Testis (tissue), 3 donors: ENCODE data around the gene ANGPTL7. TPM values are rescaled to one million over a fixed set of nuclear protein-coding genes. Genes with fewer than 3 reads are reported as not detected.

Experiments used
- DNase-seq: peaks from one replicate; pipeline ENCODE4 v3.0.0-alpha.2; 2019
- H3K27ac ChIP-seq, 2 donors: fragments of 200-600 bp; sonication (generic); one replicate each; pipeline ENCODE4 v1.5.1; 2019
- H3K27me3 ChIP-seq: fragments of 200-600 bp; sonication (generic); one replicate; pipeline ENCODE4 v1.5.1; 2019
- H3K36me3 ChIP-seq: fragments of 200-600 bp; sonication (generic); one replicate; pipeline ENCODE4 v1.5.1; 2017; ENCODE audit warnings: low read depth; ENCODE audit errors: missing control alignments
- H3K4me1 ChIP-seq: fragments of 200-600 bp; sonication (generic); one replicate; pipeline ENCODE4 v1.5.1; 2019
- H3K4me3 ChIP-seq, 2 donors: fragments of 200-600 bp; sonication (generic); one replicate each; pipeline ENCODE4 v1.5.1; 2017 to 2019
- H3K9me3 ChIP-seq: fragments of 200-600 bp; sonication (generic); one replicate; pipeline ENCODE4 v1.5.1; 2017
- POLR2A ChIP-seq: fragments of 450-650 bp; IDR thresholded peaks from one replicate; pipeline ENCODE4 v1.6.1; 2017; ENCODE audit warnings: antibody characterized with exemption, mild to moderate bottlenecking, moderate library complexity
- WGBS, 2 donors: methylation state at CpG; one replicate each; pipeline ENCODE4 v1.1.5; 2018; 5-methylcytosine and 5-hydroxymethylcytosine counted together
- intact Hi-C: fragments of 100-400 bp; cut with DNase I; formaldehyde crosslinking; loops from one replicate; pipeline ENCODE4 v1.15.1; 2023; ENCODE audit warnings: low total_unique reads
- polyA plus RNA-seq: library from polyadenylated mRNA; stranded (reverse); fragments of 350-450 nt; fragmentation: Illumina TruSeq; extraction: RNeasy Lipid Tissue Mini Kit (QIAGEN cat#74804); gene quantifications from one replicate; pipeline ENCODE4 v1.2.3, GENCODE V29; 2014; ENCODE audit warnings: low read depth, low replicate concordance; ENCODE audit not compliant: insufficient read depth
- total RNA-seq, 2 donors: library from RNA; depleted of rRNA; stranded (reverse); fragments of >200 nt; gene quantifications; one replicate each; pipeline ENCODE4 v1.2.3, GENCODE V29; 2016
- TF ChIP-seq, protein P1 (sequence below), 3 experiments: fragments of 450-650 bp in 2 of 3; fragments of 200-600 bp in 1 of 3; sonication (generic) in 1 of 3; IDR thresholded peaks; one replicate each; pipeline ENCODE4 v1.5.1; 2016 to 2019; ENCODE audit warnings: antibody characterized with exemption in 3 of 3, mild to moderate bottlenecking in 2 of 3, moderate library complexity in 1 of 3

The ANGPTL7 gene
- total and polyA plus RNA-seq, 3 donors from 2014 or later, result 1.6 TPM; not detected in 2

DNA sequence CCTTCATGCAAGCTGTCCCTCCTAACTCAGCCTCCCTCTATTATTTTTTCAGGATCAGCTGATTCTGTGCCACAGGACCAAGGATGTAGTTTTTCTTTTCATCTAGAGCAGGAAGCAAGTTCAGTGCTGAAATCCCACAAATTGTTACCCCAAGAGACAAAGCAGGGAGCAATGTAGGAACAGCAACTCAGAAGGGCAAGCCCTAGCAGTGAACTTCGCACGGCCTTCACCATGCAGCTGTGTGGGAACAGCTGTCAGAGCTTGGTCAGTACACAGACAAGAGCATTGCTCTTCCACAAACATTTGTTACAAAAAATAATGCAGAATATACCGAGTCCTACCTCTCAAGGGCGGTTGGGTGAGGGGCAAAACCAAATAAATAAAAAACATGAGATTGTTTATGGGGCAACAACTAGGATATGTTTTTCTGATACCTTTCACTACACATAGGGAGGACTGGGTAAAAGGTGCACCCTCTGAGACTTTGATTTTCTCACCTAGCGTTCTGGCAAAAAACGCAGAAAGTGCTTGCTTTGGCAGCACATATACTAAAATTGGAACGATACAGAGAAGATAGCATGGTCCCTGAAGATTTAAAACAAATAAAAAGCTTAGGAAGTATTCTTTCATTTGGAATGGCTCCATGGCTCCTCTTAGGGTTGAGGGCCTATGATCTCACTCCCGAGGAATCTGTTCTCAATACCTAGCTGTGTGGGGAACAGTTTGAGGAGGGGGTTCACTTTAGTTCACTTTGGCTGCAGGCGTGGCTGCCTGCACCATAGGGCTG is 37.1 kb upstream of the ANGPTL7 start:
- Histone ChIP-seq H3K27me3 (no peaks in the 10 kb centered on the region), H3K36me3 (no peaks in the 10 kb centered on the region), H3K4me3 (no peak overlapping the region), H3K4me1 (peaks cover 20% of the 10 kb centered on the region), H3K27ac (peak overlapping the region in 1 of 2 donors; percentile 63), H3K9me3 (no peaks in the 10 kb centered on the region)
- TF ChIP-seq, protein P1, sequence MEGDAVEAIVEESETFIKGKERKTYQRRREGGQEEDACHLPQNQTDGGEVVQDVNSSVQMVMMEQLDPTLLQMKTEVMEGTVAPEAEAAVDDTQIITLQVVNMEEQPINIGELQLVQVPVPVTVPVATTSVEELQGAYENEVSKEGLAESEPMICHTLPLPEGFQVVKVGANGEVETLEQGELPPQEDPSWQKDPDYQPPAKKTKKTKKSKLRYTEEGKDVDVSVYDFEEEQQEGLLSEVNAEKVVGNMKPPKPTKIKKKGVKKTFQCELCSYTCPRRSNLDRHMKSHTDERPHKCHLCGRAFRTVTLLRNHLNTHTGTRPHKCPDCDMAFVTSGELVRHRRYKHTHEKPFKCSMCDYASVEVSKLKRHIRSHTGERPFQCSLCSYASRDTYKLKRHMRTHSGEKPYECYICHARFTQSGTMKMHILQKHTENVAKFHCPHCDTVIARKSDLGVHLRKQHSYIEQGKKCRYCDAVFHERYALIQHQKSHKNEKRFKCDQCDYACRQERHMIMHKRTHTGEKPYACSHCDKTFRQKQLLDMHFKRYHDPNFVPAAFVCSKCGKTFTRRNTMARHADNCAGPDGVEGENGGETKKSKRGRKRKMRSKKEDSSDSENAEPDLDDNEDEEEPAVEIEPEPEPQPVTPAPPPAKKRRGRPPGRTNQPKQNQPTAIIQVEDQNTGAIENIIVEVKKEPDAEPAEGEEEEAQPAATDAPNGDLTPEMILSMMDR (IDR thresholded peaks at IDR 0.05), result no peak
- no peak for TF ChIP-seq POLR2A
- peak; percentile 62 for DNase-seq
- WGBS, 2 donors, result 62% methylated on average over 8 to 9 of the region's 9 CpGs
- intact Hi-C loops, result no loop called here

DNA sequence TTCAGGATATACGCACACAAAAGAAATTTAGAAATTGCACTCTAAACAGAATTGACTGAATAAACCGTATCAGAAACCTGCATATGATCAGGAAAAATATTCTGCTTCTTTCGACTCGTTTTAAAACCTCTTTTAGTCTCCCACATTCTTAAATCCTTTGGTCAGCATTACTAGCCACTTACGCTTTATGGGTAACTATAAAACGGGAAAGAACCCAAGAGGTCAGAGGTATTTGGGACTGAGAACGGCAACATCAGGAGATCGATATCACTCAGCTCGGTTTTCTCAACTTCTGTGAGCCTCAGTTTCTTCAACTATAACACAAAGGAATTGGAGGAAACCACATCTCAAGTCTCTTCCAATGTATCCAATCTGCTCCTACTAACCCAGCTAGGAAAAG is 36.4 kb upstream of the ANGPTL7 start:
- Histone ChIP-seq H3K36me3 (no peaks in the 10 kb centered on the region), H3K4me1 (peaks cover 20% of the 10 kb centered on the region), H3K27ac (peak overlapping the region in 1 of 2 donors; percentile 63), H3K27me3 (no peaks in the 10 kb centered on the region), H3K4me3 (no peak overlapping the region), H3K9me3 (no peaks in the 10 kb centered on the region)
- TF ChIP-seq, protein P1 (IDR thresholded peaks at IDR 0.05), result no peak
- no peak for TF ChIP-seq POLR2A
- intact Hi-C loops, result no loop called here
- WGBS, 2 donors, result 61 to 74% methylated on average over 9 of the region's 9 CpGs
- no peak for DNase-seq

DNA sequence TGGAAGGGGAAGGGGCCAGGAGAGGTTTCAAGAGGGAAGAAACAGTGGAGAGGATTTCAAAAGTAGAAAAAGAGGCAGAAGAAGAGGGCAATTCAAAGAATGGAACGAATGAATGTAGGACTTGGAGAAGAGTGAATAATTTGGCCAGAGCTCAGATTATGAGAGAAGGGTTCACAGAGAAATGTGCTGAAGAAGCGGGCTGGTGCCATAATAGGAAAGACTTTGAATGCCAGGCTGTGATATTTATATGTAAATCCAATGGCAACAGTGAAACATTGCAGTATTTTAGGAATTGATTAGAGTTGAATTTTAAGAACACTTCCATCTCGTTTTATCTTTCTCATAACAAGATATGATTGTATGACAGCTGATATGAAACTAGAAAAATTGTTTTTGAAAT is 36.0 kb upstream of the ANGPTL7 start:
- WGBS, 2 donors, result 58 to 67% methylated on average over 3 of the region's 3 CpGs
- Histone ChIP-seq H3K36me3 (no peaks in the 10 kb centered on the region), H3K4me3 (no peak overlapping the region), H3K27ac (peak overlapping the region in 1 of 2 donors; percentile 63), H3K27me3 (no peaks in the 10 kb centered on the region), H3K4me1 (peaks cover 24% of the 10 kb centered on the region), H3K9me3 (no peaks in the 10 kb centered on the region)
- no peak for DNase-seq
- intact Hi-C loops, result no loop called here
- TF ChIP-seq, protein P1 (IDR thresholded peaks at IDR 0.05), result no peak
- TF ChIP-seq POLR2A, result no peak

DNA sequence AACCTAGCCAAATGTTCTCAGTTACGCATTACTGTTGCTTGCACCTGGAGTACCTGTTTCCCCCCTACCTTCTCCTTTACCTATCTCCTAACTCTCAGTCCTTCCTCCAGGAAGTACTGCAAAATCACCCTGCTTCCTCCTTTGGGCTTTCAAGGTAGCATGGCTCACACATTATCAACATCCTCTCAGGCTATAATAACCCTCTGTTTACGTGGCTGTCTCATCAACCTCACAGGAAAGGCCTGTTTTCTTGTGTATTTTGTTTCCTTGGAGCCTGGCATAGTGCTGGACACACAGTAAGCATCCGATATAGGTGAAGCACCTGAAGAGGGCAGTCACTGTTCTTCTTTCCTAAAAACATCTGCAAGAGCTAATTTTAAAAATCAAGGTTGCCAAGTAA is 32.7 kb upstream of the ANGPTL7 start:
- H3K36me3 ChIP-seq, result no peaks in the 10 kb centered on the region
- no peaks in the 10 kb centered on the region for H3K27me3 ChIP-seq
- DNase-seq, result no peak
- H3K9me3 ChIP-seq, result no peaks in the 10 kb centered on the region
- intact Hi-C loops, result no loop called here
- H3K27ac ChIP-seq, result no peak overlapping the region
- H3K4me3 ChIP-seq, result no peak overlapping the region
- H3K4me1 ChIP-seq, result peaks cover 24% of the 10 kb centered on the region
- TF ChIP-seq, protein P1 (IDR thresholded peaks at IDR 0.05), result no peak
- TF ChIP-seq POLR2A, result no peak
- WGBS, 2 donors, result 79 to 89% methylated on average over 3 of the region's 3 CpGs

DNA sequence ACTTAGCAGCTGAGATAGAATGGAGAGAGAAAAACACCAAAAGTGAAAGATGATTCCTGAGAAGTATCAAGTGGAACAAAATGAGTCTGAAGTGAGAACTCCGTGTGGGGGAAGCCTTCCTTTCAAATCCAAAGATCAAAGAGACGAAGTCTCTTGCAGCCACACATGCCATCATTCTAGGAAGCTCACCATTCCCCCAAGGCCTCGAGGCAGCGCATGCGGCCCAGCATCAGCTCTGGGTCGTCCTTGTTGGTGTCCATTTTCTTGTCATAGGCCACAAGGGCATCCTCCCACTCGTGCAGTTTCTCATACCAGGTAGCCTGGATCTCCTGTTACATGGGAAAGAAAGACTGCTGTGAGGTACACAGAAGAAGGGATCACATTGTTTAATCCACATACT is 32.2 kb upstream of the ANGPTL7 start:
- no peak for DNase-seq
- Histone ChIP-seq H3K9me3 (no peaks in the 10 kb centered on the region), H3K4me3 (no peak overlapping the region), H3K27ac (peak overlapping the region; percentile 33 to 79), H3K4me1 (peaks cover 21% of the 10 kb centered on the region), H3K36me3 (no peaks in the 10 kb centered on the region), H3K27me3 (no peaks in the 10 kb centered on the region)
- TF ChIP-seq, protein P1 (IDR thresholded peaks at IDR 0.05), result no peak
- TF ChIP-seq POLR2A, result no peak
- WGBS, 2 donors, result 74 to 86% methylated on average over 7 of the region's 7 CpGs
- intact Hi-C loops, result no loop called here
